ENCODE data around the gene TIMM44. TPM values are rescaled to one million over a fixed set of nuclear protein-coding genes. Genes with fewer than 3 reads are reported as not detected.
A peak's percentile ranks its signal among the peaks of the same experiment; 100 is the strongest.

Gene TIMM44
- total RNA-seq, 1 experiment from 2014 or later = 153 TPM

DNA sequence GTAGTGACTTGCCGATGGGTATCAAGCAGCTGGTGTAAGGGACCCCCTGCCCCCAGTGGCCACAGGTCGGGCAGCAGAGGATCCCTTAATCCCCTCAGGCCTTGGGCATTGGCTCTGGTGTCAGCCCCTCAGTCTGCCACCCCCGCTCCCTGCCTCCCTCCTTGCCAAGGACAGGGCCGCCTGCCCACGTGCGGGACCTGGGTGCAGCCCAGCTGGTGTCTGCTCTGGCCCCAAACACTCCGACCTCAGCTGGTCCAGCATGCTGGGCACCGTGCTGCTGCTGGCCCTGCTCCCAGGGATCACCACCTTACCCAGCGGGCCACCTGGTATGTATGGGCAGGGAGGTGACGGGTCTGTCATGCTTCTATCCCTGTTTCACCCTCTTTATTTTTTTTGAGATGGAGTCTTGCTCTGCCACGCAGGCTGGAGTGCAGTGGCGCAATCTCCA is 28.8 kb downstream of the TIMM44 start, which contains the start of gene TGFBR3L:
TSS of gene TGFBR3L (plus strand) at position 233 of the 448 bp plus-strand sequence.
- intact Hi-C loops (cut with micrococcal nuclease; ENCODE audit: unreplicated experiment) = no loop called here
- POLR2A ChIA-PET (ENCODE audit: low non-redundant PET) = no interaction called here
- Histone ChIP-seq H3K4me3 (ENCODE audit: low read depth, low read length, poor library complexity, severe bottlenecking) (no peak within 1 kb of the TSS), H3K27me3 (replicated peaks; ENCODE audit: insufficient read depth, low read depth, low read length, poor library complexity) (peaks cover 12% of the 10 kb centered on the region), H3K27ac (ENCODE audit: low read depth, low read length, poor library complexity, severe bottlenecking) (no peak within 1 kb of the TSS), H3K4me1 (ENCODE audit: insufficient read depth, low read length, poor library complexity, severe bottlenecking) (peaks cover 25% of the 10 kb centered on the region), H3K9me3 (ENCODE audit: low read depth, low read length, poor library complexity, severe bottlenecking) (no peaks in the 10 kb centered on the region), H3K36me3 (ENCODE audit: insufficient read depth, low read length, poor library complexity, severe bottlenecking) (peaks cover 19% of the 10 kb centered on the region)
- BruUV-seq (replicated peaks) = no TSS peak
- TF ChIP-seq, protein P1, sequence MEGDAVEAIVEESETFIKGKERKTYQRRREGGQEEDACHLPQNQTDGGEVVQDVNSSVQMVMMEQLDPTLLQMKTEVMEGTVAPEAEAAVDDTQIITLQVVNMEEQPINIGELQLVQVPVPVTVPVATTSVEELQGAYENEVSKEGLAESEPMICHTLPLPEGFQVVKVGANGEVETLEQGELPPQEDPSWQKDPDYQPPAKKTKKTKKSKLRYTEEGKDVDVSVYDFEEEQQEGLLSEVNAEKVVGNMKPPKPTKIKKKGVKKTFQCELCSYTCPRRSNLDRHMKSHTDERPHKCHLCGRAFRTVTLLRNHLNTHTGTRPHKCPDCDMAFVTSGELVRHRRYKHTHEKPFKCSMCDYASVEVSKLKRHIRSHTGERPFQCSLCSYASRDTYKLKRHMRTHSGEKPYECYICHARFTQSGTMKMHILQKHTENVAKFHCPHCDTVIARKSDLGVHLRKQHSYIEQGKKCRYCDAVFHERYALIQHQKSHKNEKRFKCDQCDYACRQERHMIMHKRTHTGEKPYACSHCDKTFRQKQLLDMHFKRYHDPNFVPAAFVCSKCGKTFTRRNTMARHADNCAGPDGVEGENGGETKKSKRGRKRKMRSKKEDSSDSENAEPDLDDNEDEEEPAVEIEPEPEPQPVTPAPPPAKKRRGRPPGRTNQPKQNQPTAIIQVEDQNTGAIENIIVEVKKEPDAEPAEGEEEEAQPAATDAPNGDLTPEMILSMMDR (conservative IDR thresholded peaks at IDR 0.05; ENCODE audit: low read depth, low read length) = no peak
- no peak for TF ChIP-seq EZH2 (IDR thresholded peaks at IDR 0.05; ENCODE audit: borderline replicate concordance, low read depth, low read length, poor library complexity, severe bottlenecking)
- no peak for DNase-seq (ENCODE audit: low spot score)
- CTCF ChIA-PET = no interaction called here

DNA sequence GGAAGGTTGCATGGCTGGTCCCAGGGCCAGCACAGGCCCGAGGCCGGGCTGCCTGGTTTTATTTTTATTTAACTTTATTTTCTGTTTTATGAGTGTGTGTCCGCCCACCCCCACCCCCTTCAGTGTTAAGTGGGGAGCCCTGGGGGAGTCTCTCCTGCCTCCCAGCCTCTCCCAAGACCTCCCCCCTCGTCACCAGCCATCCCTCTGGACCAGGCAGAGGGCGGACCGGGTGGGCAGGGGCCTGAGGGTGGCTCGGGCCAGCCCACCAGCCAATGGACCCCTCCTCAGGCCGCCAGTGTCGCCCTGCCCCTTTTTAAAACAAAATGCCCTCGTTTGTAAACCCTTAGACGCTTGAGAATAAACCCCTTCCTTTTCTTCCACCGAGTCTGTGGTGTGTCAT is 29.4 kb downstream of the TIMM44 start:
- no peak overlapping the region for H3K27ac ChIP-seq (ENCODE audit: low read depth, low read length, poor library complexity, severe bottlenecking)
- no peak for DNase-seq (ENCODE audit: low spot score)
- intact Hi-C loops (cut with micrococcal nuclease; ENCODE audit: unreplicated experiment) = no loop called here
- no TSS peak for BruUV-seq (replicated peaks)
- peaks cover 23% of the 10 kb centered on the region for H3K4me1 ChIP-seq (ENCODE audit: insufficient read depth, low read length, poor library complexity, severe bottlenecking)
- ChIA-PET CTCF (no interaction called here), POLR2A (ENCODE audit: low non-redundant PET) (no interaction called here)
- H3K4me3 ChIP-seq (ENCODE audit: low read depth, low read length, poor library complexity, severe bottlenecking) = no peak overlapping the region
- H3K9me3 ChIP-seq (ENCODE audit: low read depth, low read length, poor library complexity, severe bottlenecking) = no peaks in the 10 kb centered on the region
- H3K27me3 ChIP-seq (replicated peaks; ENCODE audit: insufficient read depth, low read depth, low read length, poor library complexity) = peaks cover 12% of the 10 kb centered on the region
- peaks cover 19% of the 10 kb centered on the region for H3K36me3 ChIP-seq (ENCODE audit: insufficient read depth, low read length, poor library complexity, severe bottlenecking)
- no peak for TF ChIP-seq EZH2 (IDR thresholded peaks at IDR 0.05; ENCODE audit: borderline replicate concordance, low read depth, low read length, poor library complexity, severe bottlenecking)
- TF ChIP-seq, protein P1 (conservative IDR thresholded peaks at IDR 0.05; ENCODE audit: low read depth, low read length) = no peak

DNA sequence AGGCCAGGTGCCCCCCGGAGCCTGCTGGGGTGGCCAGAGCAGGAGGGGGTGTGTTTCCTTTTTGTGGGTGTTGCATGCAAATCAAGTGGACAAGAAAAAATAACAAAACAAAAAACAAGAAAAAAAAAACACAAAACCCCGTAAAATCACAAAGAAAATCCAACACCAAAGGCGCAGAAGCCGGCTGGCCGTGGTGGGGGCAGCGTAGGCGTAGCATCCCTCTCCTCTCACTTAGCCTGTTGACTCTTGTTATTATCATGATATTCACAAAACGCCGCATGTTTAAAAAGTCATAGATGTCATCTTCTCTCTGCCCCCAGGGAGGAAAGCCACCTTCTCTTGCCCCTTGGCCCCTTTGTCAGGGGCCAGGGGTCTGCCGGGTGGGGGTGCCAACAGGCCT is 29.8 kb downstream of the TIMM44 start:
- H3K36me3 ChIP-seq (ENCODE audit: insufficient read depth, low read length, poor library complexity, severe bottlenecking) = peaks cover 19% of the 10 kb centered on the region
- TF ChIP-seq EZH2 (IDR thresholded peaks at IDR 0.05; ENCODE audit: borderline replicate concordance, low read depth, low read length, poor library complexity, severe bottlenecking) = no peak
- TF ChIP-seq, protein P1 (conservative IDR thresholded peaks at IDR 0.05; ENCODE audit: low read depth, low read length) = no peak
- peaks cover 12% of the 10 kb centered on the region for H3K27me3 ChIP-seq (replicated peaks; ENCODE audit: insufficient read depth, low read depth, low read length, poor library complexity)
- ChIA-PET CTCF (no interaction called here), POLR2A (ENCODE audit: low non-redundant PET) (no interaction called here)
- no peaks in the 10 kb centered on the region for H3K9me3 ChIP-seq (ENCODE audit: low read depth, low read length, poor library complexity, severe bottlenecking)
- no peak overlapping the region for H3K27ac ChIP-seq (ENCODE audit: low read depth, low read length, poor library complexity, severe bottlenecking)
- no peak for DNase-seq (ENCODE audit: low spot score)
- intact Hi-C loops (cut with micrococcal nuclease; ENCODE audit: unreplicated experiment) = no loop called here
- no peak overlapping the region for H3K4me3 ChIP-seq (ENCODE audit: low read depth, low read length, poor library complexity, severe bottlenecking)
- BruUV-seq (replicated peaks) = TSS peak; percentile 75
- peaks cover 23% of the 10 kb centered on the region for H3K4me1 ChIP-seq (ENCODE audit: insufficient read depth, low read length, poor library complexity, severe bottlenecking)

All from A673 (cell line).